GM19238 (cell line): ENCODE results near the gene INPP5A.
A peak's percentile ranks its signal among the peaks of the same experiment; 100 is the strongest.
"Not testable (repeated sequence)": the region's sequence is repeated elsewhere in the genome, so short reads cannot be mapped to it uniquely, and the experiment has no call there.

Experiments used
- DNase-seq: peaks from one replicate; pipeline ENCODE4 v3.0.0; 2011; ENCODE audit warnings: low spot score; ENCODE audit not compliant: insufficient read length

The INPP5A gene

DNA sequence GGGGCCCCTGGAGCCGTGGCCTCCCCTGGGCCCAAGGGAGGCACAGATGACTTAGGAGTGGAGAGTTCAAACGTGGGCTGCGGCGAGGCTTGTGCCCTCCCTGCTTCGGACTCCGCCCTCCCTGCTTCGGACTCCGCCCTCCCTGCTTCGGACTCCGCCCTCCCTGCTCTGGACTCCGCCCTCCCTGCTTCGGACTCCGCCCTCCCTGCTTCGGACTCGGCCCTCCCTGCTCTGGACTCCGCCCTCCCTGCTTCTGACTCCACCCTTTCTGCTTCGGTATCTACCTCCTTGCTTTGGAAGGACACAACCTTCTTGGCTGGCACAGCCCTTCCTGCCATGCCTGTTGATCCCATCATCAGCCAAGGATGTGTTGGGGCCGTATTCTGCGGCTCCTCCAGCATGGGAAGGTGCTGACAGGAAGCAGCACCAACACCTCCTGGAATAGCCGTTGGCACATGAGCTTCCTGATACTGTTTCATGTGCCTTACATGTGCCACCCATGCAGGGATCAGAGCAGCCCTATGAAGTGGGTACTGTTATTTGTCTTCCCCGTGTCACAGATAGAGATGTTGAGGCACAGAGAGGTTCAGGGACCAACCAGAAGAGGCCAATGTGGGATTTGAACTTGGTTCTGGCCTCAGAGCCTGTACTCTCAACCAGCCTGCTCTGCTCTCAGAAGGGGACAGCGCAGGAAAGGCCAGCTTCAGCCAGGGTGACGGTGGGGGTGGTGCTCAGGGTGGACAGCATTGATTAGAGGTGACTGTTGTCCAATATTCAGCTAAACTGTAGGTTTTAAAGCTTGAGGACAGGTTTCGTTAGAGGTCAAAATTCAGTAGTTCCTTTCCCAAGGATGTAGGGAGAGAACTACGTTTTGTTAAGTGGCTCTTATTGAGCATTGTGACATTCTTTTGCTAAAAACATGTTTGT is 133.9 kb downstream of the INPP5A start:
- DNase-seq, result no peak

DNA sequence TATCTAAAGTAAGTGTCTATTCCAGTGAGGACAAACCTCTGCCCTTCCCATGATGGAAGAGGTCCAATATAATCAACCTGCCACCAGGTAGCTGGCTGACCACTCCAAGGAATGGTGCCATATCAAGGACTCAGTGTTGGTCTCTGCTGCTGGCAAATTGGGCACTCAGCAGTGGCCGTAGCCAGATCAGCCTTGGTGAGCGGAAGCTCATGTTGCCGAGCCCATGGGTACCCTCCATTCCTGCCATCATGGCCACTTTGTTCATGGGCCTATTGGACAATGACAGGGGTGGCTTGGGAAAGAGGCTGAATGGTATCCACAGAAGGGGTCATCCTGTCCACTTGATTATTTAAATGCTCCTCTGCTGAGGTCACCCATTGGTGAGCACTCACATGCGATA is 136.2 kb downstream of the INPP5A start:
- not testable (repeated sequence) for DNase-seq

DNA sequence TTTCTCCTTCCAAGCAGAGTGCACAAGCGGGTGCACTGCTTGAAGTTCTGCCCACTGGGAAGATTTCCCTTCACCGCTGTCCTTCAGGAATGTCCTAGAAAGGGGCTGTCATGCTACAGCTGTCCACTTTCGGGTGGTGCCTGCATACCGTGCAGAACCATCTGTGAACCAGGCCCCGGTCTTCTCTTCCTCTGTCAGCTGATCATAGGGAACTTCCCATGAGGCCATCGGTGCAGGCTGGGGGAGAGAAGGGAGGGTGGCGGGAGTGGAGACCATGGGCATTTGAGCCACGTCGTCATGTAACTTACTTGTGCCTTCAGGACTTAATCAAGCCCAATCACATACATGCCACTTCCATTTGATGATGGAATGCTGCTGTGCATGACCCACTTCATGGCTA is 136.7 kb downstream of the INPP5A start:
- DNase-seq, result no peak

DNA sequence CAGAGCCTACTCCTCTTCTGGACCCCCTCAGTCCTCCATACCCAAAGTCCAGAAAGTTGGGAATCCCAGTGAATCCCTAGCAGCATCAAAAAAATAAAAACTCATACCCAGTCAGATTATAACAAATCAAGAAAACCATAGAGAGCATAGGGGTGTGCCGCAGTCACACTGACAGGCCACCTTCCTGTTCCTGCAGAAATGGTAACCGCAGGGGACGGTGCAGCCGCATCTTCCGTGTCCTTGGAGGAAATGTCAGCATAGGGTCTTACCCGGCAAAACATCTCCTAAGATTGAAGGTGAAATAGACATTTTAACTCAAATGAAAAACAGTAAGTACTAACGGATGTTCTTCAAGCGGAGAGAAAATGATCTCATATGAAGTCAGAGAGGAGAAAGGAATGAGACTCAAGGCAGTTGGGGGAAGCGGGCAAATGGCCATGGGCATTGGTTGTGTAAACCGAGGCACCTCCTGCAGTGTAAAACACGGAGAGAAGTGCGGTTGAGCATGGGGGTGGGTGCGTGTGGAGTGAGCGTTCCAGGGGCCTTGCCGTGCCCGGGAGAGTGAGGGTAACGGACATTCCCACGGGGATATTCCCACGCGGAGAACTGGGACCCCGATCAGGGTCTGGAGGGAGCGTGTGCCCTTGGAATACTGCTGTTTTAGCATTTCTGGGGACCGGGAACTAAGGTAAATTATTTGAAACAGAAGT is 137.6 kb downstream of the INPP5A start:
- DNase-seq, result no peak

DNA sequence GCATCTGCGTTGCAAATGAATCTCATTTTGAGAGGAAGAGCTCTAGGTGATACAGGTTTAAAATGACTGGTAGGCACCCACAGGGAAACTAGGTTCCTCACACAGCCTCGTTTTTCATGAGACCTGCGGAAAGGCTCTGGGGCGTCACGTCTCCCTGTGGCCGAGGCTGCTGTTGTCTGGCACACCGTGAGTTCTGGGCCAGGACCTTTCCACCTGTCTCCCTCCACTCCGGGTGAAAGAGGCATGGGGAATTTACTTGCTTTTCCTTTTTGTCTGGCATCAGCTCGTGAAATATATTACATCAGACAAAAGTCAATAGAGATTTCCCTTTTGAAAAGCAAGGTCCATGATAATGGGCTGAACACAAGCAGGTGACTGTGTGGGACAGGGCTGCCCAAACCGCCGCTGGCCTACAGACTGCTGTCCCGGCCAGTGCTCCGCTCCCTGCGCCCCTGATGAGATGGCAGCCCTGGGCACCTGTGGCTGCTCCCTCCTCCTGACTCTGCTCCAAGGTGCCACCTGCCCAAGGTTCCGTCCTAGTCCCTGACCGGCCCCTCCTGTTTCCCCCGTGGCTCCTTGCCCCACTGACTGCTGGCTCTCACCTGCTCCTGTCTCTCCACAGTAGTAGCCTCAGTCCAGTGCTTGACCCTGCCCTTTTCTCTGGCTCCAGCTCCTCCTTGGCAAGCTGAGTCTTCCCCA is 138.8 kb downstream of the INPP5A start:
- DNase-seq, result no peak

DNA sequence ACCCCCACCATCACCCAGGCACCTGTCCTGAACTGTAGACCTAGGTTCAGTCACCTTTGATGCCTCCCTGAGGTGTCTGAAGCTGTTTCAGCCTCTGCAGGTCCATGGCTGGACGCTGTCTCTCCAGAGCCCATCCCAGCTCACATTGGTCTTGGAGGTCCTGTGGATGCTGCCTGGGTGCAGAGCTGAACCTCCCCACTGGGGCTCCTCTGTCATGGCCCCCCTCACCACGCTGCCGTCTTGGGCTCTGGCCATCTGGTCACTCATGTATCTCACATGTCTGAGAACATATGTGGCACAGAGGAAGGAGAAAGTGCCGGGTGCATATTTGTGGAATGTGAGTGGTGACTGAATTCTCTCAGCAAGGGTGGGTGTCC is 139.5 kb downstream of the INPP5A start:
- DNase-seq, result no peak

DNA sequence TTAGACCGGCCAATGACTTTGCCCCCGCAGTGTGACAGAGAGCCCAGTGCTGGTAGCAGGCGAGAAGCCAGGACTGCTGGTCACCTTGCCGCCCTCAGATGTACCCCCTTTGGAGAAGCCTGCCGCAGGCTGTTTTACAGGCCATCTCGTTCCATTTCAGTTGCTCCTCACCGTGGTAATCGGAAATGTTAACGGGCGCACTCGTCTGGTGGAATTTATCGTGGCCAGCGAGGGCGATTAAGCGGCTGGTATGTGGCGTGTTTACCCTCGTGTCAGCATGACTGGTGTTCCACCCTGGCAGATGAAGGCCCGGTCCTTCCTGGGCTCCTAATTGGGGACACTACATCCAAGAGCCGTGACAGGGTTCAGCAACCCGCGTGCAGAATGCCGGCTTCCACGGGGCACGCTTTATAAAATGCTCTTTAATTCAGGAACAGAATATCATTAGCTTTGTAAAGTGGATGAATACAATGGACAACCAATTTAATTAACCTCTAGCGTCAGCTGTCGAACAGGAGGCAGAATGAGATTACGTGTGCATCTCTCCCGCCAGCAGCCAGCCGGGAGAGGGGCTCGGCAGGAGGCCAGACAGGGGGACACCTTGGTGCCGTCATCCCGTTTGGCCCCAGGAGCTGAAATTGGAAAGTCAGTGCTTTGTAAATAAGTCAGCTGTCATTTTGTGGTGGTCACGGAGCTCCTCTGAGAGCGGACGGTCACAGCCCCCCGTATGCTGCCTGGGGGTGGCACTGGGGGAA is 140.1 kb downstream of the INPP5A start:
- DNase-seq, result no peak

DNA sequence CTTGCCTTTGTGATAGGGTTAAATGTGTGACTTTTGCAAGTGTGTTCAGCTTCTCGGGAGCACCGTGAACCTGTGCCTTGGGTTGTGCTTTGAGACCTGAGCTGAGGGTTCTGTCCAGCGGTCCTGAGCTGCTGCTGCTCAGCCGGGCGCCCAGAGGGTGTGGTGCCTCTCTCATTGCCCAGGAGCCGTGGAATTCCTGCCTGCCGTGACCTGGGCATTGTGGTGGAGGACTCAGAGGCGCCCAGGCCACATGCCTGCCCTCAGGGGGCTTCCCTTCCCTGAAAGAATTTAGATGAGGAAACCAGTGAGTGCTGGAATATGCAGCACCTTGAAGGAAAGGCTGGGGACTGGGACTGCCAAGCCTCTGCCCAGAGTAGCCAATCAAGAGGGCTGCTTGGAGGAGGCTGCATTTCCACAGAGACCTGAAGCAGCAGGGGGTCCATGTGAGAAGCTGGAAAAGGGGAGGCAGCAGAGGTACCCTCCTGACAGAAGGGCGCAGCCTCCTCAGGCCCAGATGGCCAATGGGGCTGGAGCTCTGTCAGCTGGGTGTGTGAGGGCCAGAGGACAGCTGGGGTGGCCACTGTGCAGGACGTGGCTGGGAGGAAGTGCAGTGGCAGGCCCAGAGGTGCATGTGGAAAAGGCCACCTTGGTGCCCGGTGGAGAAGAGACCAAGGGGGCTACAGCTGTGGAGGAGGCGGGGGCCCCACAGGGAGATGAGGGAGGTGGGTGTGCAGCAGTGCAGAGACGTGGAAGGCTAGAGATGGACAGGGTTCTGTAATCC is 141.0 kb downstream of the INPP5A start:
- no peak for DNase-seq

DNA sequence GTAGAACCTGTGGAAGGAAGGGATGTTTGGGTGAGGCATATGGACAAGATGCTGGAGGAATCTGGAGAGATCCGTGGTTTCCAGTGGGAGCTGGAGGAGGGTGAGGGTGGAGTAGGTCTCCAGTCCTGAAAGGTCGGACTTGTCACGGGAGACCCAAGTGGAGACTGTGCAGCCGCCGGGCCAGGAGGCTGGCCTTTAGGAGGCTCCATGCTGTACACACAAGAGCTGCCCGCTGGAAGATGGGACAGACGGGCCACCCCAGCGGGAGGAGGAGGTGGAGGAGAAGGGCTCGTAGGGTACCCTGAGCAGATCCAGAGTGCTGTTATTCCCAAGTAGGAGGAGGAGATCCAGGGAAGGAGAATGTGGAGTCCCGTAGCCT is 141.6 kb downstream of the INPP5A start:
- no peak for DNase-seq

DNA sequence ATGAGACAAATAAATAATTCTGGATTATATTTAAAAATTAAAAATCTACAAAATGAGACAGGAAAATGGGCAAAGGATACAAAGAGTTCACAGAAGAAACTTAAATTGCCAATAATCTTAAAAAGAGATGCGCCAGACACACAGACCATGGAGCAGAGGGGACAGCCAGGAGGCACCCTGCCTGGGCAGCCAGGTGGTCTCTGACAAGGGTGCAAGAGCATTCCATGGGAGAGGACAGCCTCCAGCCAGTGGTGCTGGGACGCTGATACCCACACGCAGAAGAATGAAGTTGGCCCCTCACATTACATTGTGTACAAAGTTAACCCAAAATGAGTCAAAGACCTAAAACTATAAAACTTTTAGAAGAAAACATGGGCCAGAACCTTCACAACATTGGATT is 142.1 kb downstream of the INPP5A start:
- DNase-seq, result no peak

DNA sequence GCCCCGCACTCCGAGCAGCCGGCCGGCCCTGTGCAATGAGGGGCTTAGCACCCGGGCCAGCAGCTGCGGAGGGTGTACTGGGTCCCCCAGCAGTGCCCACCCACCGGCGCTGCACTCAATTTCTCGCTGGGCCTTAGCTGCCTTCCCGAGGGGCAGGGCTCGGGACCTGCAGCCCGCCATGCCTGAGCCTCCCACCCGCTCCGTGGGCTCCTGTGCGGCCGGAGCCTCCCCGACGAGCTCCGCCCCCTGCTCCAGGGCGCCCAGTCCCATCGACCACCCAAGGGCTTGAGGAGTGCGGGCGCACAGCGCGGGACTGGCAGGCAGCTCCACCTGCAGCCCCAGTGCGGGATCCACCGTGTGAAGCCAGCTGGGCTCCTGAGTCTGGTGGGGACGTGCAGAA is 143.2 kb downstream of the INPP5A start:
- not testable (repeated sequence) for DNase-seq

DNA sequence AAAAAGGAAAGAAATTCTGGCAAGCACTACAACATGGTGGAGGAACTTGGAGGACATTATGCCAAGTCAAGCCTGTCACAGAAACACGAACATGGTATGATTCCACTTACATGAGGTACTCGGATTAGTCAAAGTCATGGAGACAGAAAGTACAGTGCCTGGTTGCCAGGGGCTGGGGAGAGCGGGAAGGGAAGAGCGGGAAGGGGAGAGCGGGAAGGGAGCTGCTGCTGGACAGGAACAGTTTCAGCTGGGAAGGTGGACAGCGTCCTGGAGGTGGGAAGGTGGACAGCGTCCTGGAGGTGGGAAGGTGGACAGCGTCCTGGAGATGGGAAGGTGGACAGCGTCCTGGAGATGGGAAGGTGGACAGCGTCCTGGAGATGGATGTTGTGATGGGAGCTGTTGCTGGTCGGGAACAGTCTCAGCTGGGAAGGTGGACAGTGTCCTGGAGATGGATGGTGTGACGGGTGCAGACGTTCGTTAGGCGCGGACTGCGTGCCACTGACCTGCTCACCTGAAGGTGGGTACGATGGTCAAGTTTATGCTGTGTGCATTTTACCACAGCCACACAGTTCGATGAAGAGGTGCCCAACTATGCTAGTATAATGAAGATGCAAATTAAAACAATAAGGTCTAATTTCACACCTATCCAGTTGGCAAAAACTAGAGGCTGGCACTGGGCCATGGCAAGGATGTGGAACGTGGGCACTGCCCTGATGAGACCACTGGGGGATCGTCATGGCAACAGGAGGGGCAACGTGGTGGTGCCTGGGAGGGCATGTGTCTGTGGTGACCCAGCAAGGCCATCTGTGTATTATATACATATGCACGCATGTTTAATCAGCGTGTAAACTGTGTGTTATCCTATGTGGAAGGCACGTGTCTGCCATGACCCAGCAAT is 144.5 kb downstream of the INPP5A start:
- DNase-seq, result no peak

DNA sequence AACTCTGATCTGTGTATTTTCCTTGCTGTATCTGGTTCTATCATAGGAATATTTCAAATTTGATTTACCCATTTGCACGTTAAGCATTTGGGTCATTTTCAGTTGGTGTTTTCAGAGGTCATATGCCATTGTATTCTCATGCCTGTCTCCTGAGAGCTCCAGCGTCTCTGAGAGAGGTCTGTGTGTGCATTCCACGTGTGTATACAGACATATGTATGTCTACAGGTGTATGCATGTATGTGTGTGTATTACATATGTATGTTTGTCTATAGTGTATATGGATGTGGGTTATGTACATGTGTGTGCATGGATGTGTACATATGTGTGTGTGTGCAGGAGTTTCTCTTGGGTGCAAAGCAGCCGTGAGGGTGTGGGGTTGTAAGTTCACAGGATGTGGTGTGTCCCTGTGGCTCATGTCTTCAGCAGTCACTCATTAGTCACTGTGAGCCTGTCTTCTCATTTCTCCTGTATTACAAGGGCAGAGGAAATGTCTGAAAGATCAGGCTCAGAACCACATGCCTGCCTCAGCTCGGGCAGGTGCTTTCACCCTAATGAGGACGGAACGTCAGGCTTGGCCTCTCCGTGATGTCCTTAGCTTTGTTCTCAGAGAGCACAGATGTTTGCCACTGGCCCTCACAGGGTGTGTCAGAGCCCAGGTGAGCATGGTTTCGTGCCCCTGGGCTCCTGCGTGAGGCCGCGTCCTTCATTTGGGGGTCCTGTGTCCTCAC is 146.7 kb downstream of the INPP5A start:
- DNase-seq, result peak; percentile 47

DNA sequence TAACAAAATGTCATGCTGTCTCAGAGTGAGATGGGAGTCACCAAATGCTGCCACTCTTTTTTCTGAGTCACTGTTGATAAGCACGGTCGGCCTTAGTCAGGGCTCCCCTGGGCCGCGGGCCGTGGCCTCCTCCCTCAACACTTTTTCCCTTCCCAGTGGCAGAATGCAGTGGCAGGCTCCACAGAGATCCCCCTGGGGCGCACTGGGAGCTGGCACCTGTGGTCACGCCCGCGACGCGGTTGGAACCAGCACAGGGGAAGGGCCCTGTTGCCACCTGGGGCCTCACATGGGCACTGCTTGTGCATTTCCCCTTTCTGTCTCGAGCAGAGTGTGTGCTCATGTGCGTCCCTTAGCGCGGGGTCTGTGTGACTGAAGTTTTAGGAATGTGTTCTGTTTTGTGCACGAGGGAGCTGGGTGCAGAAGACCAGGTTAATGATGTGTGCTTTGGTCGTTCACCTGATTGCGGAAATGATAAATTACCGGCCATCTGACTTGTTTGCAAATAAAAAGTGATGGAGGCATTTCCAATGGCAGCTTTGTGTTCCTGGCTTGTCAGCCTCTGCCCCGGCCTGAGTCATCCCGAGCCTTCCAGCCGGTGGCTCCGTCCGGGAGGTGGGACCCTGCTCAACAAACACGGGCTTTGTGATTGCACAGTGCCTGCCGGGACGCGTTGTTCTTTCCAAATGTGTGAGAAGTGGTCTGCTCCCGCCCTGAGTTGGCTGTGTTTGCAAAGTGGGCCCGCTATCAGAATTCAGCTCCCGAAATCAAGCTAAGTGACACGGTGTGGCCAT is 147.7 kb downstream of the INPP5A start:
- no peak for DNase-seq

DNA sequence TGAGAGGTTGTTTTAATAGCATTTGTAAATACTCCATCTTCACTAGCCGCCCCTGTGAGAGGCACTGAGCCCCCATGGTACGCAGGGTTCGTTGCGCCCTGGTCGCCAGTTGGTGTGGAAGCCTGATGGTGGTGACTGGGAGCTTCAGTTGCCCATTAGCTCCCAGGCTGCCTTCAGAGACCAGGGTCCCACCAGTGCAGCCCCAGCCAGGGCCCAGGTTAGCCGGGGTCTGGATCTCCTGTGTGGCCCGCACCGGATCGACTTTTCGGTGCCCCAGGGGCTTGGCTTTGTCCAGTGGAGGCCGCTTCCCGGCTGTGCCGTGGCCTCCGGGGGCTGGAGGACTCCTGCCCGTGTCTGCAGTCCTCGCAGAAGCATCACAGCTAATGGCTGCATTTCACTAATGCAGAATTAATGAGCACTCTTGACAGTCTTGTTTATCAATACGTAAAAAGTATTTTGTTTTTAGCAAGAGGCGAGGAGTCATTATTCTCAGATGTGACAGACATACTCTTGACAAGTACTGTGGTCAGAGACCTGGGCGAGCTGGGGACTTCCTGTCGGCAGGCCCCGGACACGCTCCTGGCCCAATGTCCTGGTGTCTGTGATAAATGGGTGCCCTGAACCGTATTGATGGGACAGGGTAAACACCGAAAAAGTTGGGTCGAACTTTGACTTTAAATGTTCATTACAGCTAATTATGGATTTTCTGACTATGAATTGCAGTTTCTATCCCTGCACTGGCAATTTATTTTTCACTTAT is 148.5 kb downstream of the INPP5A start:
- DNase-seq, result no peak

DNA sequence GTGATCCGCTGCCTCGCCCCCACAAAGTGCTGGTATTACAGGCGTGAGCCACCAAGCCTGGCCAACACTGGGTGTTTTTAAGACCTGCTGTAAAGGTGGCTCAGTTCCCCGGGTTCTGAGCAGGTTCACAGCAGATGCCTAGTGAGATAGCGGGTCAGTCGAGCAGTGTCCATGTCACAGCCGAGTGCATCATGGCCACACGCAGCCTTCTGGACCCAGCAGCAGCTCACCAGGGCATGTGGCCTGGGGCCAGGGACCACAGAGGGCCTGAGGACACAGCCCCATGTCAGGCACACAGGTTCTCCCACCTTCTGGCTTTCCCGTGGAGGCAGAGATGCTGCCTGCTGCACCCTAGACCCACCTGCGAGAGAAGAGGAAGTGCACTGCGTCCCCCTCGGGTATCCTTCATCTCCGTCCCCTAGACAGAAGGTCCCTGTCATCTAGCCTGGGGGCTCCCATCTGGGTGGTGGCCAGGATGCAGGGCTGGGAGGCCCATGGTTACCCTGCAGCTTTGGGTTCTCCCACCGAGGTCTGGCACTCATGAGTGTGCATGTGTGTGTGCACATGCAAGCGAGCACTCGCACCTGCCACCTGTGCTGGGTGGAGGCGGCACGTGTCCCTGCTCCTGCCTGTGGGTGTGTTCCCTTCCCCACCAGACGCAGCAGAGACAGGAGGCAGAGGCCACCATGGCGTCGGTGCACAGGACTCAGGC is 149.8 kb downstream of the INPP5A start:
- no peak for DNase-seq
